Measurements from ENCODE around the gene DPF3. TPM values are rescaled to one million over a fixed set of nuclear protein-coding genes. Genes with fewer than 3 reads are reported as not detected.

DPF3 gene
- total RNA-seq, 1 experiment from 2014 or later = not detected

- DNase-seq (ENCODE audit: low spot score) = no peak
Observed at GRCh38 chr14:72680853-72681640, 212.9 kb downstream of the DPF3 start.

GRCh38 chr14:72679536-72680151 lies 214.3 kb downstream of the DPF3 start:
- in situ Hi-C loops (cut with HindIII; ENCODE audit: low sequenced_read_pairs) = no loop called here
- DNase-seq (ENCODE audit: low spot score) = peak; percentile 98

More at GRCh38 chr14:72680853-72681640, 212.9 kb downstream of the DPF3 start:
- in situ Hi-C loops (cut with HindIII; ENCODE audit: low sequenced_read_pairs) = no loop called here

DNA sequence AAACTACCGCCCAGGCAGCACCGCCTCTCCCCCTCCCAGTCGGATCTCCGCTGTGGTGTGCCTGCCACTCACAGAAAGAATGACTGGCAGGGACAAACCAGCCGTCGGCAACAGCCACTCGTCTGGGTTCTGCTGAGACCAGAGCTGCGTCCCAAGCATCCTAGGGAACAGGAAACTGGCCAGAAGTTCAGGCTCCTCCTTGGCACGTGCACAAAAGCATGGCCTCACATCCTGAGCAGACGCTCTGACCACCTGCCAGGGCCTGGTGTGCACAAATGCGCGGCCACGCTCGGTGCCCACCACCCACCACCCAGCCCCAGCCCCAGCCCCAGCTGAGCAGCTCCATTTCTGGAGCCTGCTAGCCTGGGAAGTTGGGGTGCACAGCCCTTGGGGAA lies 214.8 kb downstream of the DPF3 start:
- DNase-seq (ENCODE audit: low spot score) = peak; percentile 92

GRCh38 chr14:72678356-72678755 lies 215.5 kb downstream of the DPF3 start:
- in situ Hi-C loops (cut with HindIII; ENCODE audit: low sequenced_read_pairs) = no loop called here
- no peak for DNase-seq (ENCODE audit: low spot score)

More for the DNA sequence above, 214.8 kb downstream of the DPF3 start:
- in situ Hi-C loops (cut with HindIII; ENCODE audit: low sequenced_read_pairs) = no loop called here

DNA sequence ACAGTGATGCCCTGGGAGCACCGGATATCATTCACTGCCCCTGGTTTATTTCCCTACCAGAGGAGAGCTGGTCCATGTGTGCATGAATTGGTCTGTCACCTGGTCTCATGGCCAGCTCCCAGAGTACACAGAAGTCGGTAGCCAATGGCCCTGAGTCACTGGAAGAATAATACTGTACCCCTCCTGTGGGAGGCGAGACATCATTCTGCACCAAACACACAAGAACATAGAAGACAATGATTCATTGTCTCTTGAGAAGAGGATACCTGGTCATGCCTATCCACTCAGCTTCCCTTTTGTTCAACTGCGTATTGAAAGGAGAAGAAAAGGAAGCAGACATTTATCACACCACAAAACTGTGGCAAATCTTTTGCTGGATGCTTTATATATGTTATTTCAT lies 216.2 kb downstream of the DPF3 start:
- in situ Hi-C loops (cut with HindIII; ENCODE audit: low sequenced_read_pairs) = no loop called here
- no peak for DNase-seq (ENCODE audit: low spot score)

DNA sequence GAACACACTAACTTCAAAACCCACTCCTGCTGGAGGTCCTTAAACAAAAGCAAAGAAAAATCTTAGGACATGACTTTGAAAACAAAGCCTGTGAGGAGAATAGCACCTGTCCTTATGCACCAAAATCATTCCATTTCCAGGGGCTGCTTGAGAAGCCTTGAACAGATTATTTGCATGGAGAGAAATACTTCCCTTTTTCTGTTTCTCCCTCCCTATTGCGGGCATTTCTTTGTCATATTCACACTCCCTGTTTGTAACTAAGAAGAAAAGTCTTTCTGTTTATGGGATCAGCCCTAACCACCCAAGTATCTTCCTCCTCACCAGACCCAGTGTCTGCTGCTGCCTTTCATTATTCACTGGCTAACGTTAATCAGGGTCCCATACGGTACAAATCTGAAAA lies 218.8 kb downstream of the DPF3 start:
- in situ Hi-C loops (cut with HindIII; ENCODE audit: low sequenced_read_pairs) = no loop called here
- DNase-seq (ENCODE audit: low spot score) = no peak

DNA sequence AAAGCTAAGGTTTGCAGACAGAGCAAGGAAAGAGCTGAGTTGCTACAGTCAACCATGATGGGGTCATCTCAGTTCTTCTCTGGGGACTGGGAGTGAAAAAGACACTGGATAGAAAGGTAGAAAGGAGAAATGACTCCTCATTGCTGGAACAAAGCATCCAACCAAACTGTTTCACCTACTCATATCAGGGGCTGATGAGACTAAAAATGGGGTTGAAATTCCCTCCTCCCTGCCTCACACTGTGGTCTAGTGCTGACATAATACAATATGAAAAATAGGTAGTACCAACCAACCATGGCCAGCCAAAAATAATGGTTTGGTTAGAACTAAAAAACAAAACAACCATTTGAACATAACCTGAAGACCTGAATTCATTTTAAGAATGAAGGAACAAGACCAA lies 220.7 kb downstream of the DPF3 start:
- in situ Hi-C loops (cut with HindIII; ENCODE audit: low sequenced_read_pairs) = no loop called here

DNA sequence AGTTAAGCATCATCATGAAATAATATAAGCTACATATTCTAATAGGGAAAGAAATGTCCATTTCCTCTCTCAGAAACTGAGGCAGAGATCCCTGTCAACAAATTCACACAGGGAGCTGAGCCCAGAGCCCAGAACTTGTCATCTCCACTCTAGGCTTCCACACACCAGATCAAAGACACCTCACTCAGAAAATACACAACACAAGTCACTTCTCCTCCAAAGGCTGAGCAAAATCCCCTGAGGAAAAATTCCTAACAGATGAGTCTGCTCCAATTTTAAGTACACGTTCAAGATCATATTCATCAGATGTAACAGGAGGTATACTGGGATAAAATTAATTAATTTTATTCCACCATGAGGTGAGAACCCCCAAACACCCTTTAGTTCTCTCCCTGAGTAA lies 227.3 kb downstream of the DPF3 start:
- DNase-seq (ENCODE audit: low spot score) = no peak

More for the DNA sequence above, 220.7 kb downstream of the DPF3 start:
- no peak for DNase-seq (ENCODE audit: low spot score)

GRCh38 chr14:72665259-72665658 lies 228.6 kb downstream of the DPF3 start:
- DNase-seq (ENCODE audit: low spot score) = no peak
- in situ Hi-C loops (cut with HindIII; ENCODE audit: low sequenced_read_pairs) = no loop called here

More for the DNA sequence above, 227.3 kb downstream of the DPF3 start:
- in situ Hi-C loops (cut with HindIII; ENCODE audit: low sequenced_read_pairs) = no loop called here

- DNase-seq (ENCODE audit: low spot score) = no peak
- in situ Hi-C loops (cut with HindIII; ENCODE audit: low sequenced_read_pairs) = no loop called here
Observed at GRCh38 chr14:72664651-72665050, 229.2 kb downstream of the DPF3 start.

DNA sequence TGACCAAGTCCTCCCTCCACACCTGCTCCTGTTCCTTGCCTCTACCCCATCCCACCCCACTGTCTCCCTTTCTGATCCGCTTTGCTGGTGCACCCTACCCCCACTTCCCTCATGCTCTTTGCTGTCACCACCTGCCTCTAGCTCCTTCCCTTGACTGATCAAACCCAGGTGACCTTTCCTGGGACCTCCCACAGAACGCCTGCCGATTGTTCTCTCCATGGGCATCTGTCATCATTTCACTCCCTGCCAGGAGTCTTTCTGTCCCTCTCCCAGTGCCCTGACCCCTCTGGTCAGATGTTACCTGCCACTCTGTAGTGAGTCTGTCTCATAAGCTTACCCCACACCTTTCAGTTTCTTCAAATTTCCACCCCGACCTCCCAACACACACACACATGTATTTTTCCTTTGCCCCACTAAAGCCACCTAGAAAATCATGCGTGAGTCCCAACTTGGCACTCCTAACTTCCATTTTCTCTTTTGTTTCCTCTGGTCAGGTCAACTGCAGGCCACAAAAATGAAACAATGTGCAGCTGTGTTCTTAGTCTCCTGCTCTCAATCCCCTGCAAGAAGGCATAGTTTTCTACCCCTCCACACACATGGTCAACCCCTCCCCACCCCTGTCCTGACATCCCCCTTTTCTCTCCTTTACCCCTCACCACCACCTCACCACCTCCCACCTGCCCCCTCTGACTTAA lies 229.8 kb downstream of the DPF3 start:
- in situ Hi-C loops (cut with HindIII; ENCODE audit: low sequenced_read_pairs) = no loop called here
- DNase-seq (ENCODE audit: low spot score) = no peak

DNA sequence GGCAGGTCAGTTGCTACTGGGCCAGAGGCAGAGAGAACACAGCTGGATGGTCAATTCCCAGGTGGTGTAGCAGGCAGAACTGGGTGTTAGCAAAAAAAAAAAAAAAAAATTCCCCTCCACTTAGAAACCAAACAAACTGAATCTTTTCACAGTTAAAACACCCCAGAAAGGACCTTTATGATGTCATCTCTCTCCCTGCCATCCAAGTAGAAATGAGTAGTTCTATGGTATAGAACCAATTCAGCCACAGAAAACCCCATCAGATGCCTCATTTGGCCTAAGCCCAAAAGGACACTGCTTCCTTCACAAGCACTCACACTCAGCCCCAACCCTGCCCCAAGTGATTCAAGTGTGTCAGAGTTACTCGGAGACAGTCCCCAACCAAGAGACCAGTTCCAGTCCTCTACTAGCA lies 230.8 kb downstream of the DPF3 start:
- in situ Hi-C loops (cut with HindIII; ENCODE audit: low sequenced_read_pairs) = no loop called here
- DNase-seq (ENCODE audit: low spot score) = no peak

- DNase-seq (ENCODE audit: low spot score) = no peak
- in situ Hi-C loops (cut with HindIII; ENCODE audit: low sequenced_read_pairs) = no loop called here
Observed at GRCh38 chr14:72662214-72662613, 231.7 kb downstream of the DPF3 start.

GRCh38 chr14:72657214-72657921 lies 236.5 kb downstream of the DPF3 start:
- DNase-seq (ENCODE audit: low spot score) = no peak
- in situ Hi-C loops (cut with HindIII; ENCODE audit: low sequenced_read_pairs) = no loop called here

DNA sequence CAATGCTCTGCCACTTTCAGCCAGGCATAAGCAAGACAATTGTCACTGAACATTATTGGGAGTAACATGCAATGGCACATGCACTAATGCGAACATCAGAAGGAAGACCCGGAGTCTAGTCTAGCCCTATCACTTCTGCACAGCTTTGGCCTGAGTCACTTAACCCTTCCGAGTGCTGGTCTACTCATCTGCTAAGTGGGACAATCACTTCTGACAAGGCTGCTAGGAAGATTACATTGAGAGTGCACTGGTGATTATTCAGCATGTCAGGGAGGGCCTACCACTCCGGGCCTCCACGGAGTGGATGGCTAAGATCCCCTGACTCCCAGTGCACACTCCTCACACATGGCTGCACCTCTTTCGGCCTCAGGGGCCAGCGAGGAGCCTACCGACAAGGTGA lies 240.9 kb downstream of the DPF3 start:
- no peak for DNase-seq (ENCODE audit: low spot score)
- in situ Hi-C loops (cut with HindIII; ENCODE audit: low sequenced_read_pairs) = no loop called here

- DNase-seq (ENCODE audit: low spot score) = peak; percentile 52
Observed at GRCh38 chr14:72652179-72652578, 241.7 kb downstream of the DPF3 start.

GRCh38 chr14:72651714-72652113 lies 242.2 kb downstream of the DPF3 start:
- DNase-seq (ENCODE audit: low spot score) = peak; percentile 69

More at GRCh38 chr14:72652179-72652578, 241.7 kb downstream of the DPF3 start:
- in situ Hi-C loops (cut with HindIII; ENCODE audit: low sequenced_read_pairs) = no loop called here

GRCh38 chr14:72651081-72651480 lies 242.8 kb downstream of the DPF3 start:
- in situ Hi-C loops (cut with HindIII; ENCODE audit: low sequenced_read_pairs) = no loop called here
- DNase-seq (ENCODE audit: low spot score) = no peak

More at GRCh38 chr14:72651714-72652113, 242.2 kb downstream of the DPF3 start:
- in situ Hi-C loops (cut with HindIII; ENCODE audit: low sequenced_read_pairs) = no loop called here

- in situ Hi-C loops (cut with HindIII; ENCODE audit: low sequenced_read_pairs) = no loop called here
- DNase-seq (ENCODE audit: low spot score) = no peak
Observed at GRCh38 chr14:72649603-72650227, 244.2 kb downstream of the DPF3 start.
